ENCODE measurements around the gene PGAP6. TPM values are rescaled to one million over a fixed set of nuclear protein-coding genes. Genes with fewer than 3 reads are reported as not detected.

Gene PGAP6
- polyA plus RNA-seq, 1 of the 3 experiments (the other 2 are of a cell fraction) = 133 TPM

GRCh38 chr16:414395-415169 lies 32.8 kb upstream of the PGAP6 start:
- CTCF ChIA-PET = interaction anchor here (1.1 kb wide), 2 partner anchors 16 to 23 kb away, joined by 3 to 4 read pairs; no protein-coding TSS in a partner anchor
- WGBS (ENCODE audit: low lambda C conversion rate) = 91% methylated on average over 18 of the region's 21 CpGs

GRCh38 chr16:411576-412265 lies 29.9 kb upstream of the PGAP6 start:
- WGBS (ENCODE audit: low lambda C conversion rate) = 96% methylated on average over 11 of the region's 26 CpGs
- TF ChIP-seq POLR2AphosphoS5 (IDR thresholded peaks at IDR 0.05; ENCODE audit: low read depth, low read length) = no peak
- TF ChIP-seq RAD21 (IDR thresholded peaks at IDR 0.05; ENCODE audit: low read length) = no peak
- TF ChIP-seq FOSL2 (IDR thresholded peaks at IDR 0.05; ENCODE audit: borderline replicate concordance, low read depth) = no peak
- no peak for TF ChIP-seq MAX (IDR thresholded peaks at IDR 0.05; ENCODE audit: low read depth)
- no peak for DNase-seq
- no peak overlapping the region for H3K27ac ChIP-seq (ENCODE audit: low read depth in 2 of 2, low read length in 1 of 2)
- H3K9me3 ChIP-seq = no peaks in the 10 kb centered on the region
- POLR2A ChIA-PET = no interaction called here
- no peak overlapping the region for H3K4me2 ChIP-seq
- no peaks in the 10 kb centered on the region for H3K9me2 ChIP-seq
- no peaks in the 10 kb centered on the region for H3K27me3 ChIP-seq (ENCODE audit: insufficient read depth)
- H3K4me3 ChIP-seq (ENCODE audit: low read depth in 2 of 2, low read length in 1 of 2) = no peak overlapping the region
- H3K9ac ChIP-seq = no peak overlapping the region
- no peak overlapping the region for H2AFZ ChIP-seq (ENCODE audit: low read depth)
- H3K36me3 ChIP-seq (replicated peaks in 1 of 2; ENCODE audit: control insufficient read depth in 1 of 2, insufficient read depth in 2 of 2, low read length in 1 of 2) = peaks cover 0 to 10% of the 10 kb centered on the region in 2 experiments
- no peaks in the 10 kb centered on the region for H3F3A ChIP-seq (replicated peaks; ENCODE audit: insufficient read depth)
- no peaks in the 10 kb centered on the region for H3K4me1 ChIP-seq (ENCODE audit: control insufficient read depth in 1 of 2, insufficient read depth in 2 of 2, low read depth in 1 of 2, low read length in 1 of 2)
- H3K79me2 ChIP-seq (ENCODE audit: insufficient read depth) = no peaks in the 10 kb centered on the region
- CTCF ChIA-PET = interaction anchor here (0.8 kb wide), 1 partner anchor 14 kb away, joined by 3 read pairs; the partner anchor contains the start of gene RAB11FIP3
- H4K20me1 ChIP-seq (ENCODE audit: insufficient read depth) = no peaks in the 10 kb centered on the region

More at GRCh38 chr16:414395-415169, 32.8 kb upstream of the PGAP6 start:
- Histone ChIP-seq H3F3A (replicated peaks; ENCODE audit: insufficient read depth) (no peaks in the 10 kb centered on the region), H3K9me3 (no peaks in the 10 kb centered on the region), H3K4me2 (no peak overlapping the region), H3K27me3 (ENCODE audit: insufficient read depth) (no peaks in the 10 kb centered on the region), H3K4me3 (ENCODE audit: low read depth in 2 of 2, low read length in 1 of 2) (no peak overlapping the region), H3K27ac (ENCODE audit: low read depth in 2 of 2, low read length in 1 of 2) (no peak overlapping the region), H2AFZ (ENCODE audit: low read depth) (no peak overlapping the region), H3K36me3 (replicated peaks in 1 of 2; ENCODE audit: control insufficient read depth in 1 of 2, insufficient read depth in 2 of 2, low read length in 1 of 2) (peaks cover 0 to 10% of the 10 kb centered on the region in 2 experiments), H4K20me1 (ENCODE audit: insufficient read depth) (no peaks in the 10 kb centered on the region), H3K9me2 (no peaks in the 10 kb centered on the region), H3K9ac (no peak overlapping the region), H3K79me2 (ENCODE audit: insufficient read depth) (no peaks in the 10 kb centered on the region), H3K4me1 (ENCODE audit: control insufficient read depth in 1 of 2, insufficient read depth in 2 of 2, low read depth in 1 of 2, low read length in 1 of 2) (no peaks in the 10 kb centered on the region)
- DNase-seq = no peak
- TF ChIP-seq SMC3 (IDR thresholded peaks at IDR 0.05; ENCODE audit: low read depth, low read length) (no peak), RFX5 (IDR thresholded peaks at IDR 0.05; ENCODE audit: low read length) (no peak), USF2 (IDR thresholded peaks at IDR 0.05; ENCODE audit: borderline replicate concordance, low read depth, low read length) (no peak)
- POLR2A ChIA-PET = no interaction called here

All from SK-N-SH (cell line).